Stomach (tissue), 9 donors: Measurements from ENCODE around the gene TMEM134. TPM values are rescaled to one million over a fixed set of nuclear protein-coding genes. Genes with fewer than 3 reads are reported as not detected.

Experiments used
- DNase-seq, 2 donors: peaks; one replicate each; pipeline versions ENCODE4 v3.0.0 to v3.0.0-alpha.2; 2013 to 2019
- H3K27ac ChIP-seq, 5 donors: fragments of 200-600 bp in 4 of 5; sonication (generic) in 4 of 5; one replicate each; pipeline ENCODE4 v1.5.1; 2013 to 2019; ENCODE audit warnings: mild to moderate bottlenecking in 1 of 5, moderate library complexity in 1 of 5
- H3K27me3 ChIP-seq, 3 donors: fragments of 200-600 bp; sonication (generic); one replicate each; pipeline ENCODE4 v1.5.1; 2017 to 2019; ENCODE audit warnings: mixed run types in 1 of 3
- H3K36me3 ChIP-seq, 4 donors: fragments of 200-600 bp; sonication (generic); 1 replicate in 3 of 4; 2 replicates in 1 of 4; pipeline ENCODE4 v1.5.1; 2016 to 2019
- H3K4me1 ChIP-seq, 4 donors: fragments of 200-600 bp; sonication (generic); one replicate each; pipeline ENCODE4 v1.5.1; 2016 to 2019
- H3K4me3 ChIP-seq, 4 donors: fragments of 200-600 bp; sonication (generic) in 3 of 4; one replicate each; pipeline ENCODE4 v1.5.1; 2016 to 2019; ENCODE audit warnings: mild to moderate bottlenecking in 1 of 4
- H3K9me3 ChIP-seq, 4 donors: fragments of 200-600 bp; sonication (generic); one replicate each; pipeline ENCODE4 v1.5.1; 2016 to 2019
- EP300 ChIP-seq: sonication (generic); formaldehyde crosslinking; IDR thresholded peaks from one replicate; pipeline ENCODE4 v1.6.1; 2017; ENCODE audit warnings: antibody characterized with exemption
- POLR2A ChIP-seq, 4 donors: fragments of 450-650 bp; IDR thresholded peaks; one replicate each; pipeline ENCODE4 v1.6.1; 2016; ENCODE audit warnings: antibody characterized with exemption in 4 of 4, control low read depth in 2 of 4, mild to moderate bottlenecking in 1 of 4, moderate library complexity in 1 of 4
- POLR2AphosphoS5 ChIP-seq, 3 donors: sonication (generic); formaldehyde crosslinking; IDR thresholded peaks; one replicate each; pipeline ENCODE4 v1.6.1; 2016; ENCODE audit warnings: antibody characterized with exemption in 3 of 3
- WGBS, 5 donors: extraction: QIAGEN DNeasy Blood & Tissue Kit in 3 of 5; methylation state at CpG; one replicate each; pipeline versions ENCODE4 v1.1.5 to v1.1.7; 2013 to 2018; 5-methylcytosine and 5-hydroxymethylcytosine counted together
- intact Hi-C: fragments of 100-400 bp; cut with DNase I; formaldehyde crosslinking; loops from one replicate; pipeline ENCODE4 v1.15.1; 2023; ENCODE audit warnings: low total_unique reads
- polyA plus RNA-seq, 3 donors: library from polyadenylated mRNA; stranded (reverse); fragments of 200-250 nt; gene quantifications; one replicate each; pipeline ENCODE4 v1.2.3, GENCODE V29; 2013
- total RNA-seq, 5 donors: library from RNA; depleted of rRNA; stranded (reverse); fragments of >200 nt; gene quantifications; one replicate each; pipeline versions ENCODE4 v1.1.0 to v1.2.3, GENCODE V29; 2014 to 2016
- TF ChIP-seq, protein P1 (sequence below), 7 experiments: fragments of 450-650 bp in 4 of 7; fragments of 200-600 bp in 3 of 7; sonication (generic) in 3 of 7; IDR thresholded peaks; one replicate each; pipeline ENCODE4 v1.5.1; 2016 to 2019; ENCODE audit warnings: antibody characterized with exemption in 7 of 7, control low read depth in 2 of 7, mild to moderate bottlenecking in 1 of 7
- donor health status: healthy with polysubstance abuse.
- donor health status: Bipolar disorder and iron deficiency.
- donor health status: healthy.

Gene TMEM134
- total and polyA plus RNA-seq, 8 donors: 57.6 to 392 (median 128) TPM

GRCh38 chr11:67497656-67498291 is 28.7 kb upstream of the TMEM134 start:
- Histone ChIP-seq H3K9me3 (no peaks in the 10 kb centered on the region), H3K4me3 (no peak overlapping the region), H3K36me3 (peaks cover 12 to 94% (median 77%) of the 10 kb centered on the region in 4 donors), H3K27me3 (peaks cover 0 to 7% (median 0%) of the 10 kb centered on the region in 3 donors), H3K27ac (no peak overlapping the region), H3K4me1 (no peaks in the 10 kb centered on the region)
- intact Hi-C loops: loop anchor here (10.0 kb wide), 1 partner anchor 103 kb away; the partner anchor contains the start of gene RAD9A
- no peak for TF ChIP-seq EP300
- no peak for TF ChIP-seq POLR2AphosphoS5 (IDR thresholded peaks at IDR 0.05)
- no peak for TF ChIP-seq POLR2A (IDR thresholded peaks at IDR 0.05)
- TF ChIP-seq, protein P1, sequence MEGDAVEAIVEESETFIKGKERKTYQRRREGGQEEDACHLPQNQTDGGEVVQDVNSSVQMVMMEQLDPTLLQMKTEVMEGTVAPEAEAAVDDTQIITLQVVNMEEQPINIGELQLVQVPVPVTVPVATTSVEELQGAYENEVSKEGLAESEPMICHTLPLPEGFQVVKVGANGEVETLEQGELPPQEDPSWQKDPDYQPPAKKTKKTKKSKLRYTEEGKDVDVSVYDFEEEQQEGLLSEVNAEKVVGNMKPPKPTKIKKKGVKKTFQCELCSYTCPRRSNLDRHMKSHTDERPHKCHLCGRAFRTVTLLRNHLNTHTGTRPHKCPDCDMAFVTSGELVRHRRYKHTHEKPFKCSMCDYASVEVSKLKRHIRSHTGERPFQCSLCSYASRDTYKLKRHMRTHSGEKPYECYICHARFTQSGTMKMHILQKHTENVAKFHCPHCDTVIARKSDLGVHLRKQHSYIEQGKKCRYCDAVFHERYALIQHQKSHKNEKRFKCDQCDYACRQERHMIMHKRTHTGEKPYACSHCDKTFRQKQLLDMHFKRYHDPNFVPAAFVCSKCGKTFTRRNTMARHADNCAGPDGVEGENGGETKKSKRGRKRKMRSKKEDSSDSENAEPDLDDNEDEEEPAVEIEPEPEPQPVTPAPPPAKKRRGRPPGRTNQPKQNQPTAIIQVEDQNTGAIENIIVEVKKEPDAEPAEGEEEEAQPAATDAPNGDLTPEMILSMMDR (IDR thresholded peaks at IDR 0.05): no peak
- no peak for DNase-seq
- WGBS, 5 donors: 90 to 97% (median 96%) methylated on average over 19 to 21 of the region's 21 CpGs

DNA sequence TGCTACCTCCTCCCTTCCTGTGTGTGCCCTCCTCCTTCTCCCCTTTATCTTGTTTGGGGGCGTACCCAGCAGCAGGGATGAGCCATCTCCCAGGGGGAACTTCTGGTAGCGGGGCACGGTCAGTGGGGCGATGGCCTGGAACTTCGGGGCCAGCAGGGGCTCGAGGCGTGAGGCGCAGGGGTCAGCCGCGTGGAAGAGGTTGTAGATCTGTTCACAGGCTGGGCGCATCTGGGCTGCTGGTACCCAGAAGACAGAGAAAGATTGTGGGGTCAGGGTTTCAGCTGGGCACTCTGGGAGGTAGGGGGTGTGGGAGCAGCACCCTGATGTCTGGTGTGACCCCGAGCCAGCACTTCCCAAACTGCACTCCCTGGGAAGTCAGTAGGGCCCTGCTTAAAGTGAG is 27.1 kb upstream of the TMEM134 start:
- intact Hi-C loops: loop anchor here (10.0 kb wide), 1 partner anchor 101 kb away; the partner anchor contains the start of gene RAD9A
- WGBS, 5 donors: 94 to 97% (median 95%) methylated on average over 9 to 12 of the region's 12 CpGs
- no peak overlapping the region for H3K27ac ChIP-seq
- no peaks in the 10 kb centered on the region for H3K4me1 ChIP-seq
- no peak for DNase-seq
- H3K9me3 ChIP-seq: no peaks in the 10 kb centered on the region
- no peak overlapping the region for H3K4me3 ChIP-seq
- peaks cover 20 to 96% (median 83%) of the 10 kb centered on the region in 4 donors for H3K36me3 ChIP-seq
- no peaks in the 10 kb centered on the region for H3K27me3 ChIP-seq
- TF ChIP-seq EP300: no peak
- TF ChIP-seq POLR2A (IDR thresholded peaks at IDR 0.05): no peak
- no peak for TF ChIP-seq POLR2AphosphoS5 (IDR thresholded peaks at IDR 0.05)
- TF ChIP-seq, protein P1 (IDR thresholded peaks at IDR 0.05): no peak

GRCh38 chr11:67495234-67496005 is 26.4 kb upstream of the TMEM134 start:
- Histone ChIP-seq H3K27me3 (no peaks in the 10 kb centered on the region), H3K27ac (no peak overlapping the region), H3K9me3 (no peaks in the 10 kb centered on the region), H3K4me3 (no peak overlapping the region), H3K4me1 (no peaks in the 10 kb centered on the region), H3K36me3 (peaks cover 27 to 98% (median 89%) of the 10 kb centered on the region in 4 donors)
- 89 to 96% (median 94%) methylated on average over 11 to 16 of the region's 16 CpGs for WGBS, 5 donors
- no peak for DNase-seq
- intact Hi-C loops: loop anchor here (10.0 kb wide), 1 partner anchor 101 kb away; the partner anchor contains the start of gene RAD9A
- TF ChIP-seq POLR2AphosphoS5 (IDR thresholded peaks at IDR 0.05) (no peak), POLR2A (IDR thresholded peaks at IDR 0.05) (no peak), EP300 (no peak)
- TF ChIP-seq, protein P1 (IDR thresholded peaks at IDR 0.05): no peak

GRCh38 chr11:67494371-67495233 is 25.6 kb upstream of the TMEM134 start:
- Histone ChIP-seq H3K27me3 (no peaks in the 10 kb centered on the region), H3K27ac (no peak overlapping the region), H3K36me3 (peaks cover 35 to 97% (median 92%) of the 10 kb centered on the region in 4 donors), H3K4me3 (no peak overlapping the region), H3K9me3 (no peaks in the 10 kb centered on the region), H3K4me1 (no peaks in the 10 kb centered on the region)
- no peak for DNase-seq
- intact Hi-C loops: loop anchor here (10.0 kb wide), 1 partner anchor 100 kb away; the partner anchor contains the start of gene RAD9A
- TF ChIP-seq EP300: no peak
- TF ChIP-seq POLR2A (IDR thresholded peaks at IDR 0.05): no peak
- TF ChIP-seq, protein P1 (IDR thresholded peaks at IDR 0.05): no peak
- TF ChIP-seq POLR2AphosphoS5 (IDR thresholded peaks at IDR 0.05): no peak
- 88 to 94% (median 92%) methylated on average over 32 to 59 of the region's 59 CpGs for WGBS, 5 donors
